ENCODE data around the gene TCIRG1.

The TCIRG1 gene

GRCh38 chr11:67999201-67999629 is 39.6 kb upstream of the TCIRG1 start:
- no peak for TF ChIP-seq ZNF274 (IDR thresholded peaks at IDR 0.05; ENCODE audit: low read depth, low read length)
- no peak overlapping the region for H3K4me3 ChIP-seq (ENCODE audit: low read length)

GRCh38 chr11:67999704-68000103 is 39.1 kb upstream of the TCIRG1 start:
- no peak overlapping the region for H3K4me3 ChIP-seq (ENCODE audit: low read length)
- no peak for TF ChIP-seq ZNF274 (IDR thresholded peaks at IDR 0.05; ENCODE audit: low read depth, low read length)

GRCh38 chr11:68002575-68002937 is 36.3 kb upstream of the TCIRG1 start:
- no peak for TF ChIP-seq ZNF274 (IDR thresholded peaks at IDR 0.05; ENCODE audit: low read depth, low read length)
- H3K4me3 ChIP-seq (ENCODE audit: low read length) = peak overlapping the region; percentile 55; the same call in 1 of the 2 replicates

GRCh38 chr11:68002938-68003845 is 35.6 kb upstream of the TCIRG1 start:
- TF ChIP-seq ZNF274 (IDR thresholded peaks at IDR 0.05; ENCODE audit: low read depth, low read length) = no peak
- H3K4me3 ChIP-seq (ENCODE audit: low read length) = peak overlapping the region; percentile 55

GRCh38 chr11:68003846-68004550 is 34.8 kb upstream of the TCIRG1 start, which contains the start of gene UNC93B1:
UNC93B1 (minus strand) TSS chr11:68004097; CDS start chr11:68004043, 54 bp downstream.
- no peak for TF ChIP-seq ZNF274 (IDR thresholded peaks at IDR 0.05; ENCODE audit: low read depth, low read length)
- peak within 1 kb of the TSS; percentile 55 for H3K4me3 ChIP-seq (ENCODE audit: low read length)

- peak overlapping the region; percentile 55; the same call in 1 of the 2 replicates for H3K4me3 ChIP-seq (ENCODE audit: low read length)
- no peak for TF ChIP-seq ZNF274 (IDR thresholded peaks at IDR 0.05; ENCODE audit: low read depth, low read length)
Measured at GRCh38 chr11:68004551-68005335, 34.1 kb upstream of the TCIRG1 start.

GRCh38 chr11:68006606-68007166 is 32.1 kb upstream of the TCIRG1 start:
- no peak overlapping the region for H3K4me3 ChIP-seq (ENCODE audit: low read length)
- no peak for TF ChIP-seq ZNF274 (IDR thresholded peaks at IDR 0.05; ENCODE audit: low read depth, low read length)

GRCh38 chr11:68007498-68008380 is 31.1 kb upstream of the TCIRG1 start:
- TF ChIP-seq ZNF274 (IDR thresholded peaks at IDR 0.05; ENCODE audit: low read depth, low read length) = no peak
- no peak overlapping the region for H3K4me3 ChIP-seq (ENCODE audit: low read length)

- no peak for TF ChIP-seq ZNF274 (IDR thresholded peaks at IDR 0.05; ENCODE audit: low read depth, low read length)
- H3K4me3 ChIP-seq (ENCODE audit: low read length) = no peak overlapping the region
Measured at GRCh38 chr11:68008381-68009337, 30.2 kb upstream of the TCIRG1 start.

- no peak for TF ChIP-seq ZNF274 (IDR thresholded peaks at IDR 0.05; ENCODE audit: low read depth, low read length)
- no peak overlapping the region for H3K4me3 ChIP-seq (ENCODE audit: low read length)
Measured at GRCh38 chr11:68009391-68010089, 29.3 kb upstream of the TCIRG1 start.
